GM06990 (cell line): ENCODE data around the gene PPT1.

Experiments
- DNase-seq: peaks from one replicate; pipeline ENCODE4 v3.0.0-alpha.2; 2011; ENCODE audit not compliant: insufficient read length; ENCODE audit errors: extremely low read depth
- H3K27me3 ChIP-seq: replicated peaks from 2 replicates; pipeline ENCODE4 v1.6.0; 2011; ENCODE audit warnings: low read length; ENCODE audit not compliant: control insufficient read depth, insufficient read depth
- H3K36me3 ChIP-seq: 2 replicates; pipeline ENCODE4 v1.5.1; 2011; ENCODE audit warnings: low read length; ENCODE audit not compliant: control insufficient read depth, insufficient read depth
- H3K4me3 ChIP-seq: replicated peaks from 2 replicates; pipeline ENCODE4 v1.5.1; 2011; ENCODE audit warnings: low read depth, mild to moderate bottlenecking, control low read depth, low read length
- TF ChIP-seq, protein P1 (sequence below): IDR thresholded peaks from 2 replicates; pipeline ENCODE4 v1.5.1; 2011; ENCODE audit warnings: low read length, control low read depth, mild to moderate bottlenecking, inconsistent platforms; ENCODE audit not compliant: insufficient read depth, poor library complexity, severe bottlenecking

Gene PPT1

GRCh38 chr1:40057310-40058030, 39.6 kb downstream of the PPT1 start:
- no peaks in the 10 kb centered on the region for H3K27me3 ChIP-seq

DNA sequence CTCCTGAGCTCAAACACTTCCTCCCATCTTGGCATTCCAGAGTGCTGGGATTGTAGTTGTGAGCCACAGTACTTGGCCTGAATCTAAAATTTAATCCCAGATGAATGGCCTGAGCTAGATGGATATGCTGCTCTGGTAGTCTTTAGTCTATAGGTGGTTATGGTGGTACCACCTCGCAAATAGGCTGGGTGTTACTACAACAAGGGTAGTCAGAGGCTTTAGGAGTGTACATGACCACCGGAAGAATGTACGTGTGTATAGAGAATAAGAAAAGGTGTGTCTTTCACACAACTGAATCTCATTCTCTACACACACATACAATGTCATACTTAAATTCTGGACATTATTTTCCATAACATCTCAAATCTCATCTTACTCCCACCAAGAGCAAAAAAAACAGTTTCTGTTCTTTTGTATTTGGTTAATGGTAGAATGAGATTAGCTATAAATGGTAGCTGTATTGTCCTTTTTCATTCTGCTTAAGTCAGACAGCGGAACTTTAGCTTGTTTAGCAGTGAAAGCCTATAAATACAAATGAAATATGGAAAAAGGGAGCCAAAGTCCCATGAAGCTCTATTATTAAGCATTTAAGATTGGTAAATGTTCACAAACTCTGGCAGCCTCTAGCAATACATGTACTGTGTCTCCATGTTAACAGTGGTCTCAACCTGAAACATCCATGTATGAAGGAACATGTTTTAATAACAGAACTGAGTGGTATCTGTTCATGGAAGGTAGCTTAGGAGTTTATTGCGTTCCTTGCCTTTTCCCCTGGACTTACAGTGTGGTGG, 40.3 kb downstream of the PPT1 start:
- H3K27me3 ChIP-seq: no peaks in the 10 kb centered on the region
- H3K4me3 ChIP-seq: no peak overlapping the region
- H3K36me3 ChIP-seq: peaks cover 10% of the 10 kb centered on the region
- DNase-seq: no peak
- TF ChIP-seq, protein P1, sequence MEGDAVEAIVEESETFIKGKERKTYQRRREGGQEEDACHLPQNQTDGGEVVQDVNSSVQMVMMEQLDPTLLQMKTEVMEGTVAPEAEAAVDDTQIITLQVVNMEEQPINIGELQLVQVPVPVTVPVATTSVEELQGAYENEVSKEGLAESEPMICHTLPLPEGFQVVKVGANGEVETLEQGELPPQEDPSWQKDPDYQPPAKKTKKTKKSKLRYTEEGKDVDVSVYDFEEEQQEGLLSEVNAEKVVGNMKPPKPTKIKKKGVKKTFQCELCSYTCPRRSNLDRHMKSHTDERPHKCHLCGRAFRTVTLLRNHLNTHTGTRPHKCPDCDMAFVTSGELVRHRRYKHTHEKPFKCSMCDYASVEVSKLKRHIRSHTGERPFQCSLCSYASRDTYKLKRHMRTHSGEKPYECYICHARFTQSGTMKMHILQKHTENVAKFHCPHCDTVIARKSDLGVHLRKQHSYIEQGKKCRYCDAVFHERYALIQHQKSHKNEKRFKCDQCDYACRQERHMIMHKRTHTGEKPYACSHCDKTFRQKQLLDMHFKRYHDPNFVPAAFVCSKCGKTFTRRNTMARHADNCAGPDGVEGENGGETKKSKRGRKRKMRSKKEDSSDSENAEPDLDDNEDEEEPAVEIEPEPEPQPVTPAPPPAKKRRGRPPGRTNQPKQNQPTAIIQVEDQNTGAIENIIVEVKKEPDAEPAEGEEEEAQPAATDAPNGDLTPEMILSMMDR: no peak

More at GRCh38 chr1:40057310-40058030, 39.6 kb downstream of the PPT1 start:
- TF ChIP-seq, protein P1: no peak
- Histone ChIP-seq H3K4me3 (no peak overlapping the region), H3K36me3 (peaks cover 12% of the 10 kb centered on the region)
- DNase-seq: no peak

GRCh38 chr1:40053138-40053887, 43.7 kb downstream of the PPT1 start:
- DNase-seq: no peak
- no peaks in the 10 kb centered on the region for H3K27me3 ChIP-seq
- peaks cover 3% of the 10 kb centered on the region for H3K36me3 ChIP-seq
- H3K4me3 ChIP-seq: no peak overlapping the region
- TF ChIP-seq, protein P1: no peak

- Histone ChIP-seq H3K4me3 (no peak overlapping the region), H3K27me3 (no peaks in the 10 kb centered on the region), H3K36me3 (peaks cover 5% of the 10 kb centered on the region)
- no peak for DNase-seq
- TF ChIP-seq, protein P1: no peak
These were observed 46.2 kb downstream of the PPT1 start for GRCh38 chr1:40050863-40051262.

DNA sequence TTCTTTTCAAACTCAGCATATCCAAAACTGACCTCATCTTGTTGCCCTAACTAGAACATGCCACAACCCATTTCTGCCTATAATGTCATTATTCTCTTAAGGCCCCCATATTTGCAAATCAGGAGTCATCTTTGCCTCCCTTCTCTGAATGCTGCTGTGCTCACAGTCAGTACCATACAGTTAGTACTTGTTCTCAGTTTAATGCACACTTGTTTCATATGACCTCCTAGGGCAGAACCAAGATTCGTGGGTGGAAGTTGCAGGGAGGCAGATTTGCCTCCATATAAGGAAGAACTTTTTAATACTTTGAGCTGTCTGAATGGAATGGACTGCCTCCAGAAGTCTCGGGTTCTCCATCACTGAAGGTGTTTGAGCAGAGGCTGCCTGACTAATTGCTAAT, 47.3 kb downstream of the PPT1 start:
- TF ChIP-seq, protein P1: no peak
- H3K36me3 ChIP-seq: peaks cover 4% of the 10 kb centered on the region
- DNase-seq: no peak
- no peak overlapping the region for H3K4me3 ChIP-seq
- H3K27me3 ChIP-seq: no peaks in the 10 kb centered on the region
